ENCODE measurements around the gene ESYT2.

ESYT2 gene

GRCh38 chr7:158687406-158687805 lies 141.9 kb downstream of the ESYT2 start:
- Mint-ChIP-seq H3K27ac (no peak overlapping the region), H3K36me3 (ENCODE audit: low read depth) (peaks cover 29% of the 10 kb centered on the region), H3K4me1 (ENCODE audit: low read depth) (no peaks in the 10 kb centered on the region), H3K9me3 (no peaks in the 10 kb centered on the region), H3K4me3 (no peak overlapping the region), H3K27me3 (no peaks in the 10 kb centered on the region)
- intact Hi-C loops (cut with micrococcal nuclease): no loop called here

- intact Hi-C loops (cut with micrococcal nuclease): no loop called here
- no peak overlapping the region for H3K27ac Mint-ChIP-seq
- H3K36me3 Mint-ChIP-seq (ENCODE audit: low read depth): peaks cover 23% of the 10 kb centered on the region
- H3K4me3 Mint-ChIP-seq: no peak overlapping the region
- H3K9me3 Mint-ChIP-seq: no peaks in the 10 kb centered on the region
- H3K27me3 Mint-ChIP-seq: no peaks in the 10 kb centered on the region
- no peaks in the 10 kb centered on the region for H3K4me1 Mint-ChIP-seq (ENCODE audit: low read depth)
Observed at GRCh38 chr7:158685693-158686092, 143.6 kb downstream of the ESYT2 start.

GRCh38 chr7:158684329-158684728 lies 145.0 kb downstream of the ESYT2 start:
- H3K4me1 Mint-ChIP-seq (ENCODE audit: low read depth): no peaks in the 10 kb centered on the region
- no peaks in the 10 kb centered on the region for H3K27me3 Mint-ChIP-seq
- H3K27ac Mint-ChIP-seq: no peak overlapping the region
- H3K9me3 Mint-ChIP-seq: no peaks in the 10 kb centered on the region
- no peak overlapping the region for H3K4me3 Mint-ChIP-seq
- intact Hi-C loops (cut with micrococcal nuclease): no loop called here
- H3K36me3 Mint-ChIP-seq (ENCODE audit: low read depth): peaks cover 35% of the 10 kb centered on the region

GRCh38 chr7:158683541-158683940 lies 145.8 kb downstream of the ESYT2 start:
- intact Hi-C loops (cut with micrococcal nuclease): no loop called here
- Mint-ChIP-seq H3K4me3 (no peak overlapping the region), H3K9me3 (no peaks in the 10 kb centered on the region), H3K4me1 (ENCODE audit: low read depth) (no peaks in the 10 kb centered on the region), H3K27me3 (no peaks in the 10 kb centered on the region), H3K27ac (no peak overlapping the region), H3K36me3 (ENCODE audit: low read depth) (peaks cover 37% of the 10 kb centered on the region)

- Mint-ChIP-seq H3K4me1 (ENCODE audit: low read depth) (no peaks in the 10 kb centered on the region), H3K4me3 (no peak overlapping the region), H3K9me3 (no peaks in the 10 kb centered on the region), H3K36me3 (ENCODE audit: low read depth) (peaks cover 35% of the 10 kb centered on the region), H3K27me3 (no peaks in the 10 kb centered on the region), H3K27ac (no peak overlapping the region)
- intact Hi-C loops (cut with micrococcal nuclease): no loop called here
Observed at GRCh38 chr7:158682456-158682855, 146.9 kb downstream of the ESYT2 start.
